Endothelial cell of umbilical vein (primary cell): ENCODE results near the gene RNF214.
"Not testable (repeated sequence)": the region's sequence is repeated elsewhere in the genome, so short reads cannot be mapped to it uniquely, and the experiment has no call there.

Experiments
- CTCF ChIP-seq, 2 donors: IDR thresholded peaks; 1 replicate in 1 of 2; 2 replicates in 1 of 2; pipeline ENCODE4 v1.5.1; 2011; ENCODE audit warnings: low read length in 2 of 2, mild to moderate bottlenecking in 2 of 2, moderate library complexity in 2 of 2, control low read depth in 1 of 2, inconsistent platforms in 1 of 2, low read depth in 1 of 2; ENCODE audit not compliant: insufficient read depth in 1 of 2; ENCODE audit errors: extremely low read depth in 1 of 2
- EZH2 ChIP-seq: IDR thresholded peaks from 2 replicates; pipeline ENCODE4 v1.6.1; 2012; ENCODE audit warnings: borderline replicate concordance, low read depth, mild to moderate bottlenecking, moderate library complexity, low read length, inconsistent platforms; ENCODE audit not compliant: severe bottlenecking
- FOS ChIP-seq: IDR thresholded peaks from 2 replicates; pipeline ENCODE4 v1.6.1; 2011; ENCODE audit warnings: mild to moderate bottlenecking, low read length, moderate library complexity, borderline replicate concordance; ENCODE audit not compliant: insufficient read depth
- MYC ChIP-seq: IDR thresholded peaks from one replicate; pipeline ENCODE4 v1.6.1; 2011; ENCODE audit warnings: mild to moderate bottlenecking, low read depth, low read length
- POLR2A ChIP-seq: IDR thresholded peaks from 2 replicates; pipeline ENCODE4 v1.6.1; 2012; ENCODE audit warnings: low read depth, mild to moderate bottlenecking, control low read depth, low read length
- POLR2AphosphoS5 ChIP-seq: IDR thresholded peaks from 2 replicates; pipeline ENCODE4 v1.6.1; 2012; ENCODE audit warnings: low read depth, mild to moderate bottlenecking, control low read depth, low read length, moderate library complexity; ENCODE audit not compliant: insufficient read depth

DNA sequence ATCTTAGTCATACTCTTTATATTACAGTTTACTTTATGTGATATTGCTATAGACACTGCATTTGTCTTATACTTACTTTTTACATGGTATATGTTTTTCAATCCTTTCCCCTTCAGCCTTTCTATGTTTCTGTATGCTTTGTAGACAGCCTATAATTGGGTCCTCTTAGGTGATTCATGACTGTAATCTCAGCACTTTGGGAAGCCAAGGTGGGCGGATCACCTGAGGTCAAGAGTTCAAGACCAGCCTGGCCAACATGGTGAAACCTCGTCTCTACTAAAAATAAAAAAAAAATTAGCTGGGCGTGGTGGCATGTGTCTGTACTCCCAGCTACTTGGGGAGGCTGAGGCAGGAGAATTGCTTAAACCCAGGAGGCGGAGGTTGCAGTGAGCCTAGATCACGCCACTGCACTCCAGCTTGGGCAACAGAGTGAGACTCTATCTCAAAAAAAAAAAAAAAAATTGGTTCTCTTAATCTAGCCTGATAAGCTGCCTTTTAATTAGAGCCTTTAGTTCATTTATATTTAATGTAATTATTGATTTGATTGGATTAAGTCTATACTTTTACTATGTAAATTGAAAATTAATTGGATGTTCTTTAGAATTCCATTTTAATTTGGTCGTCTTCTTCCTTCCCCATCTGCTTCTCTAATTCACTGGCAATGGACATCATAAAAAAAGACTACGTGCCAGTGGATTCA, 32.3 kb downstream of the RNF214 start:
- not testable (repeated sequence) for TF ChIP-seq POLR2AphosphoS5; FOS; POLR2A; CTCF (IDR thresholded peaks at IDR 0.05; ENCODE audit: extremely low read depth in 1 of 2, insufficient read depth in 1 of 2, low read depth in 1 of 2, low read length in 2 of 2); MYC; EZH2
